KMS-11 (cell line): Measurements from ENCODE around the gene LRRC63.
"Not testable (repeated sequence)": the region's sequence is repeated elsewhere in the genome, so short reads cannot be mapped to it uniquely, and the experiment has no call there.

Experiments
- H2AFZ ChIP-seq: fragments of 200-600 bp; sonication (generic); 2 replicates; pipeline ENCODE4 v1.6.1; 2016; ENCODE audit warnings: antibody characterized with exemption, mixed run types, low read depth
- H3K27ac ChIP-seq: fragments of 200-600 bp; sonication (generic); 2 replicates; pipeline ENCODE4 v1.6.1; 2016; ENCODE audit warnings: mild to moderate bottlenecking, mixed run types
- H3K27me3 ChIP-seq: fragments of 200-600 bp; sonication (generic); 2 replicates; pipeline ENCODE4 v1.6.1; 2017; ENCODE audit warnings: mild to moderate bottlenecking, low read depth, mixed run types, moderate library complexity; ENCODE audit not compliant: insufficient read depth
- H3K36me3 ChIP-seq: fragments of 200-600 bp; sonication (generic); 2 replicates; pipeline ENCODE4 v1.6.1; 2017; ENCODE audit warnings: mild to moderate bottlenecking, mixed run types; ENCODE audit not compliant: insufficient read depth
- H3K4me1 ChIP-seq: fragments of 200-600 bp; sonication (generic); 2 replicates; pipeline ENCODE4 v1.6.1; 2016; ENCODE audit warnings: mild to moderate bottlenecking, low read depth, mixed run types; ENCODE audit not compliant: poor library complexity, severe bottlenecking
- H3K4me2 ChIP-seq: fragments of 200-600 bp; sonication (generic); 2 replicates; pipeline ENCODE4 v1.7.0; 2016; ENCODE audit warnings: mild to moderate bottlenecking, mixed run types
- H3K4me3 ChIP-seq: fragments of 200-600 bp; sonication (generic); IDR thresholded peaks from 2 replicates; pipeline ENCODE4 v1.6.1; 2017; ENCODE audit warnings: low read depth, low read length, mixed read lengths; ENCODE audit not compliant: insufficient read depth
- H3K79me2 ChIP-seq: fragments of 200-600 bp; sonication (generic); 2 replicates; pipeline ENCODE4 v1.6.1; 2016; ENCODE audit warnings: low read depth, mixed run types; ENCODE audit not compliant: insufficient read depth
- H3K9ac ChIP-seq: fragments of 200-600 bp; sonication (generic); 2 replicates; pipeline ENCODE4 v1.6.1; 2016; ENCODE audit warnings: mild to moderate bottlenecking, mixed run types
- H4K20me1 ChIP-seq: fragments of 200-600 bp; sonication (generic); 2 replicates; pipeline ENCODE4 v1.6.1; 2016; ENCODE audit warnings: mild to moderate bottlenecking, mixed run types; ENCODE audit not compliant: insufficient read depth
- TF ChIP-seq, protein P1 (sequence below): fragments of 200-600 bp; sonication (generic); conservative IDR thresholded peaks from 2 replicates; pipeline ENCODE4 v1.6.1; 2017; ENCODE audit warnings: low read depth, mild to moderate bottlenecking, antibody characterized with exemption, low read length, moderate library complexity, mixed read lengths

LRRC63 gene

DNA sequence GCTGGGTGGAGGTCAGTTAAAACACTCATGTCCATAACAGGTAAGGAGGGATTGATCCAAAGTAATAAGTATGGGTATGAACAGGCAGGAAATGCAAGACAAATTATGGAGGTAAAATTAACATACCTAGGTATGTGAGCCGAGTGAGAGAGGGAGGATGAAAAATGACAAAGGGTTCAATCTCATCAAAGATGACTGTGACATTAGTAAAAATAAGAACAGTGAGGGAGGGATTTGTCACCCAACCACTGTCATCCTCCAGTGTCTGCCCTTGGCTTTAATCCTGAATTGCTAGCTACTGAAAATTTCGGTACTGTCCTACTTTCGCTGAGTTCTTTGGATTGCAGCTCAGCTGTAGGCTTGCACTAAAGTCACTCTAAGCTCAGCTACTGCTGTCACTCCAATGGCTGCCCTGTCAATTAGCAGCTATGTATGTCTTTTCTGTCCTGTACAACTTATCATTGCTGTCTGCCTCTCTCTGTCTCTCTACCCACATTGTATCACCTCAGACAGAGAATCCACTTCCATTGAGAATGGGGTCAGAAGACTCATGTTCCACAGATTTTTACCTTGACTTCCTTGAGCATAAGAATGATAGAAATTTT lies 62.5 kb downstream of the LRRC63 start:
- Histone ChIP-seq H3K79me2 (no peaks in the 10 kb centered on the region), H3K4me1 (no peaks in the 10 kb centered on the region), H3K4me2 (no peak overlapping the region), H3K27me3 (no peaks in the 10 kb centered on the region), H3K27ac (no peak overlapping the region), H3K36me3 (no peaks in the 10 kb centered on the region), H3K4me3 (no peak overlapping the region), H3K9ac (no peak overlapping the region), H4K20me1 (no peaks in the 10 kb centered on the region), H2AFZ (no peak overlapping the region)
- TF ChIP-seq, protein P1, sequence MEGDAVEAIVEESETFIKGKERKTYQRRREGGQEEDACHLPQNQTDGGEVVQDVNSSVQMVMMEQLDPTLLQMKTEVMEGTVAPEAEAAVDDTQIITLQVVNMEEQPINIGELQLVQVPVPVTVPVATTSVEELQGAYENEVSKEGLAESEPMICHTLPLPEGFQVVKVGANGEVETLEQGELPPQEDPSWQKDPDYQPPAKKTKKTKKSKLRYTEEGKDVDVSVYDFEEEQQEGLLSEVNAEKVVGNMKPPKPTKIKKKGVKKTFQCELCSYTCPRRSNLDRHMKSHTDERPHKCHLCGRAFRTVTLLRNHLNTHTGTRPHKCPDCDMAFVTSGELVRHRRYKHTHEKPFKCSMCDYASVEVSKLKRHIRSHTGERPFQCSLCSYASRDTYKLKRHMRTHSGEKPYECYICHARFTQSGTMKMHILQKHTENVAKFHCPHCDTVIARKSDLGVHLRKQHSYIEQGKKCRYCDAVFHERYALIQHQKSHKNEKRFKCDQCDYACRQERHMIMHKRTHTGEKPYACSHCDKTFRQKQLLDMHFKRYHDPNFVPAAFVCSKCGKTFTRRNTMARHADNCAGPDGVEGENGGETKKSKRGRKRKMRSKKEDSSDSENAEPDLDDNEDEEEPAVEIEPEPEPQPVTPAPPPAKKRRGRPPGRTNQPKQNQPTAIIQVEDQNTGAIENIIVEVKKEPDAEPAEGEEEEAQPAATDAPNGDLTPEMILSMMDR: no peak

GRCh38 chr13:46278474-46278873 lies 66.7 kb downstream of the LRRC63 start:
- H3K4me2 ChIP-seq: no peak overlapping the region
- no peak overlapping the region for H2AFZ ChIP-seq
- H3K79me2 ChIP-seq: no peaks in the 10 kb centered on the region
- H3K27ac ChIP-seq: no peak overlapping the region
- H3K4me3 ChIP-seq: no peak overlapping the region
- H3K9ac ChIP-seq: no peak overlapping the region
- TF ChIP-seq, protein P1: no peak
- H4K20me1 ChIP-seq: no peaks in the 10 kb centered on the region
- H3K36me3 ChIP-seq: no peaks in the 10 kb centered on the region
- H3K4me1 ChIP-seq: no peaks in the 10 kb centered on the region
- no peaks in the 10 kb centered on the region for H3K27me3 ChIP-seq

- Histone ChIP-seq H3K27me3 (no peaks in the 10 kb centered on the region), H3K4me2 (no peak overlapping the region), H3K79me2 (no peaks in the 10 kb centered on the region), H3K36me3 (no peaks in the 10 kb centered on the region), H2AFZ (no peak overlapping the region), H3K9ac (no peak overlapping the region), H3K4me3 (no peak overlapping the region), H4K20me1 (no peaks in the 10 kb centered on the region), H3K4me1 (no peaks in the 10 kb centered on the region), H3K27ac (no peak overlapping the region)
- TF ChIP-seq, protein P1: no peak
Measured at GRCh38 chr13:46281779-46282178, 70.1 kb downstream of the LRRC63 start.

- not testable (repeated sequence) for H3K4me3 ChIP-seq, H2AFZ ChIP-seq, H3K36me3 ChIP-seq, H4K20me1 ChIP-seq, H3K9ac ChIP-seq, H3K4me2 ChIP-seq, H3K4me1 ChIP-seq, H3K79me2 ChIP-seq, H3K27me3 ChIP-seq, H3K27ac ChIP-seq
Measured at GRCh38 chr13:46283912-46284824, 72.4 kb downstream of the LRRC63 start.

DNA sequence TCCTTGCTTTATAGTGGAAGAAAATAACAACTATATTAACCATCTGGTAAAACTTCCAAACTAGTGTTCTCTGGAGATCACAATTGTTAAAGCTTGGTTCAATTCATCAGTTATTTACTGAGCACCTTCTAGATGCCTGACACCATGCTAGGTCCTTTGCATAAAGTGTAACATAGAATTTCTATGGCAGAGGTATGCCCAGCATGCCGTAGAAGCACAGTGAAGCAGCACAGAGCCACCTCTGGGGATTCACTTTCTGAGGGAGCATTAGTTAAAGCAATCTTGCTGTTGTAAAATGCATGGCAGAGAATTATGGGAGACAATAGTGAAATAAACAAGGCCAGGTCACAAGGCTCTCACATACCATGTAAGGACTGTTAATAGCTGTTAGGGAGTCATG lies 75.2 kb downstream of the LRRC63 start:
- TF ChIP-seq, protein P1: no peak
- Histone ChIP-seq H3K4me1 (peaks cover 12% of the 10 kb centered on the region), H3K36me3 (no peaks in the 10 kb centered on the region), H3K4me3 (no peak overlapping the region), H4K20me1 (no peaks in the 10 kb centered on the region), H3K27ac (no peak overlapping the region), H3K27me3 (no peaks in the 10 kb centered on the region), H3K4me2 (no peak overlapping the region), H3K79me2 (no peaks in the 10 kb centered on the region), H3K9ac (no peak overlapping the region), H2AFZ (no peak overlapping the region)
